Osteoblast (primary cell): ENCODE measurements around the gene FANCD2OS. TPM values are rescaled to one million over a fixed set of nuclear protein-coding genes. Genes with fewer than 3 reads are reported as not detected.

Experiments used
- DNase-seq: peaks from one replicate; pipeline ENCODE4 v3.0.0; 2011; ENCODE audit warnings: low spot score, mixed read lengths; ENCODE audit not compliant: insufficient read length; ENCODE audit errors: missing footprints
- H2AFZ ChIP-seq: 2 replicates; pipeline ENCODE4 v1.6.0; 2011; ENCODE audit warnings: mild to moderate bottlenecking, low read length
- H3K27ac ChIP-seq: 2 replicates; pipeline ENCODE4 v1.5.1; 2011; ENCODE audit warnings: mild to moderate bottlenecking, low read depth, low read length, moderate library complexity
- H3K27me3 ChIP-seq: 2 replicates; pipeline ENCODE4 v1.6.0; 2012; ENCODE audit warnings: mild to moderate bottlenecking, control low read depth, inconsistent platforms, low read length, moderate library complexity; ENCODE audit not compliant: insufficient read depth
- H3K36me3 ChIP-seq: 2 replicates; pipeline ENCODE4 v1.5.1; 2011; ENCODE audit warnings: mild to moderate bottlenecking, low read length, control low read depth, moderate library complexity; ENCODE audit not compliant: insufficient read depth
- H3K4me1 ChIP-seq: 2 replicates; pipeline ENCODE4 v1.5.1; 2011; ENCODE audit warnings: mild to moderate bottlenecking, low read length, control low read depth, moderate library complexity; ENCODE audit not compliant: insufficient read depth
- H3K4me2 ChIP-seq: 2 replicates; pipeline ENCODE4 v1.6.0; 2011; ENCODE audit warnings: mild to moderate bottlenecking, low read length; ENCODE audit not compliant: insufficient read depth
- H3K4me3 ChIP-seq: fragments of 200-600 bp; sonication (generic); 3 replicates; pipeline ENCODE4 v1.5.1; 2012; ENCODE audit warnings: mild to moderate bottlenecking, low read length, inconsistent platforms; ENCODE audit not compliant: insufficient read depth
- H3K79me2 ChIP-seq: 2 replicates; pipeline ENCODE4 v1.6.0; 2012; ENCODE audit warnings: mild to moderate bottlenecking, low read length, control low read depth, inconsistent platforms; ENCODE audit not compliant: insufficient read depth
- H3K9me3 ChIP-seq: 2 replicates; pipeline ENCODE4 v1.5.1; 2011; ENCODE audit warnings: low read depth, low read length, control low read depth
- H4K20me1 ChIP-seq: 2 replicates; pipeline ENCODE4 v1.6.0; 2012; ENCODE audit warnings: mild to moderate bottlenecking, low read length, control low read depth; ENCODE audit not compliant: insufficient read depth
- total RNA-seq: library from RNA; depleted of rRNA; stranded (reverse); fragments of >200 nt; gene quantifications from 2 replicates; pipeline ENCODE4 v1.2.3, GENCODE V29; 2012
- TF ChIP-seq, protein P1 (sequence below): IDR thresholded peaks from 2 replicates; pipeline ENCODE4 v1.5.1; 2011; ENCODE audit warnings: mild to moderate bottlenecking, low read depth, low read length, moderate library complexity; ENCODE audit errors: extremely low read depth

FANCD2OS gene
- total RNA-seq, 1 donor, result not detected

DNA sequence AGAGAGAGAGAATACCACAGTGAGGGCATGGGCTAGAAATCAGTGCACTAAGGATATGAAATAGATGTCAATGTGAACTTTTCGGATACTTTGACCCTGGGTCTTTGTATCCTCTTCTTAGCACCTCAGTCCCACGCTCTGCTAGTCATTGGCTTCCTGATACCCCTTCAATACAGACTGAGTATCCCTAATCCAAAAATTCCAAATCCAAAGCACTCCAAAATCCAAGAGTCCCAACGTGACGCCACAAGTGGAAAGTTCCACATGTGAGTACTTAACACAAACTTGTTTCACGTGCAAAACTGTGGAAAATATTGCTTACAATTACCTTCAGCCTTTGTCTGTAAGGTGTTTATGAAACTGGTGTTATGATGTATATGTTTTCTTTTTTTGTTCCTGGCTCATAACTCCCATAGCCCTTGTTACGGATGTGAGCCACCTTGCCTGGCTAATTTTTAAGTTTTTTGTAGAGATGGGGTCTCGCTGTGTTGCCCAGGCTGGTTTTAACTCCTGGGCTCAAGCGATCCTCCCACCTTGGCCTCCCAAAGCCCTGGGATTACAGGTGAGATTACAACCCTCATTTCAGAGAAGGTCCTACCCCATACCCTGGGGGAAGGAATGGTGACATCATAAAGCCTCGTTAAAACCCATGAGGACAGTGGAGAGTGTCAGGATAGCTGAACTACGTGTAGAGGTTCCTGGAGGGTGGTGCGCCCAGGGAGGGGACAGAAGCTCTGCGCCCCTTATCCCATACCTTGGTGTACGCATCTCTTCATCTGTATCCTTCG is 46.5 kb upstream of the FANCD2OS start:
- H3K4me1 ChIP-seq, result no peaks in the 10 kb centered on the region
- no peak overlapping the region for H2AFZ ChIP-seq
- peaks cover 2% of the 10 kb centered on the region for H3K79me2 ChIP-seq
- no peaks in the 10 kb centered on the region for H3K27me3 ChIP-seq
- TF ChIP-seq, protein P1, sequence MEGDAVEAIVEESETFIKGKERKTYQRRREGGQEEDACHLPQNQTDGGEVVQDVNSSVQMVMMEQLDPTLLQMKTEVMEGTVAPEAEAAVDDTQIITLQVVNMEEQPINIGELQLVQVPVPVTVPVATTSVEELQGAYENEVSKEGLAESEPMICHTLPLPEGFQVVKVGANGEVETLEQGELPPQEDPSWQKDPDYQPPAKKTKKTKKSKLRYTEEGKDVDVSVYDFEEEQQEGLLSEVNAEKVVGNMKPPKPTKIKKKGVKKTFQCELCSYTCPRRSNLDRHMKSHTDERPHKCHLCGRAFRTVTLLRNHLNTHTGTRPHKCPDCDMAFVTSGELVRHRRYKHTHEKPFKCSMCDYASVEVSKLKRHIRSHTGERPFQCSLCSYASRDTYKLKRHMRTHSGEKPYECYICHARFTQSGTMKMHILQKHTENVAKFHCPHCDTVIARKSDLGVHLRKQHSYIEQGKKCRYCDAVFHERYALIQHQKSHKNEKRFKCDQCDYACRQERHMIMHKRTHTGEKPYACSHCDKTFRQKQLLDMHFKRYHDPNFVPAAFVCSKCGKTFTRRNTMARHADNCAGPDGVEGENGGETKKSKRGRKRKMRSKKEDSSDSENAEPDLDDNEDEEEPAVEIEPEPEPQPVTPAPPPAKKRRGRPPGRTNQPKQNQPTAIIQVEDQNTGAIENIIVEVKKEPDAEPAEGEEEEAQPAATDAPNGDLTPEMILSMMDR, result no peak
- no peak for DNase-seq
- H3K27ac ChIP-seq, result no peak overlapping the region
- H3K4me3 ChIP-seq, result no peak overlapping the region
- no peak overlapping the region for H3K4me2 ChIP-seq
- H4K20me1 ChIP-seq, result peaks cover 6% of the 10 kb centered on the region
- peaks cover 34% of the 10 kb centered on the region for H3K36me3 ChIP-seq
- no peaks in the 10 kb centered on the region for H3K9me3 ChIP-seq

DNA sequence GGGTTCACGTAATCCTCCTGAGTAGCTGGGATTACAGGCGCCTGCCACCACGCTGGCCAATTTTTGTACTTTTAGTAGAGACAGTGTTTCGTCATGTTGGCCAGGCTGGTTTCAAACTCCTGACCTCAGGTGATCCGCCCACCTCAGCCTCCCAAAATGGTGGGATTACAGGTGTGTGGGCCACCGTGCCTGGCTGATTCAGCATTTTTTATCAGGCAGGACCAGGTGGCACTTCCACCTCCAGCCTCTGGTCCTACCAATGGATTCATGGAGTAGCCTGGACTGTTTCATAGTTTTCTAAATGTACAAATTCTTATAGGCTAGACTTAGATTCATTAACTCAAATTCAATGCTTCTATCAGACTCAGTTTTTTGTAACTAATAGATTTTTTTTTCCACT is 42.9 kb upstream of the FANCD2OS start:
- H3K27me3 ChIP-seq, result no peaks in the 10 kb centered on the region
- H3K4me2 ChIP-seq, result no peak overlapping the region
- peaks cover 13% of the 10 kb centered on the region for H4K20me1 ChIP-seq
- peaks cover 22% of the 10 kb centered on the region for H3K79me2 ChIP-seq
- H3K36me3 ChIP-seq, result peaks cover 53% of the 10 kb centered on the region
- H3K4me1 ChIP-seq, result no peaks in the 10 kb centered on the region
- no peak for DNase-seq
- TF ChIP-seq, protein P1, result no peak
- H3K27ac ChIP-seq, result no peak overlapping the region
- no peak overlapping the region for H3K4me3 ChIP-seq
- no peak overlapping the region for H2AFZ ChIP-seq
- H3K9me3 ChIP-seq, result no peaks in the 10 kb centered on the region

DNA sequence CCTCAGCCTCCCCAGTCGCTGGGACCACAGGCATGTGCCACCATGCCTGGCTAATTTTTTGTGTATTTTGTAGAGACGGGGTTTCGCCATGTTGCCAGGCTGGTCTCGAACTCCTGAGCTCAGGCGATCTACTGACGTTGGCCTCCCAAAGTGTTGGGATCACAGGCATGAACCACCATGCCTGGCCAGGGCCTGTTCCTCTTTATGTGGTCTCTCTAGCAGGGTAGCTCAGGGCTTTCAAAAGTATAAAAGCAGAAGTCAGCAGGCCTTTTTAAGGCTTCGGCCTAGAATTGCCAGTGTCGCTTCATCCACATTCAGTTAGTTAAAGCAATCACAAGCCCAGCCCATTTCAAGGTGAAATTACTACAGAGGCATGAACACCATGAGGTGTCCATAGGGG is 41.2 kb upstream of the FANCD2OS start:
- Histone ChIP-seq H2AFZ (no peak overlapping the region), H3K4me3 (no peak overlapping the region), H3K36me3 (peaks cover 55% of the 10 kb centered on the region), H3K27ac (no peak overlapping the region), H4K20me1 (peaks cover 19% of the 10 kb centered on the region), H3K4me1 (no peaks in the 10 kb centered on the region), H3K4me2 (no peak overlapping the region), H3K79me2 (peaks cover 38% of the 10 kb centered on the region), H3K27me3 (no peaks in the 10 kb centered on the region), H3K9me3 (no peaks in the 10 kb centered on the region)
- DNase-seq, result no peak
- TF ChIP-seq, protein P1, result no peak

DNA sequence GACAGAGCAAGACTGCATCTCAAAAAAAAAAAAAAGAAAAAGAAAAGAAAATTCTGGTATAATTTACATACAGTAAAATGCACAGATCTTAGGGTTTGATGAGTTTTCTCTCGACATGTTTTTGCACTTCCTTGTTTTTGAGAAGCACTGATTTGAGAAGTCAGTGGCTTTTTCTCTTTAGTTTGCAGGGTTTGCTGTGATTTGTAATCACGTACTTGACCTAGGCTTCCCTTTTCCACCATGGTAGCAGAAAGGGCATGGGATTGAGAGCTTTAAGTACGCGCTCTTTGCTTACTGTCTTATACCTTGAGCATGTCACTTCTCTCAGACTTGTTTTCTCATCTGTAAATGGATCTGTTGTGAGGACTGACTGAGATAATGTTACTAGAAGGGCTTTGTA is 37.6 kb upstream of the FANCD2OS start:
- H3K27me3 ChIP-seq, result no peaks in the 10 kb centered on the region
- peaks cover 28% of the 10 kb centered on the region for H4K20me1 ChIP-seq
- H3K79me2 ChIP-seq, result peaks cover 60% of the 10 kb centered on the region
- TF ChIP-seq, protein P1, result no peak
- no peaks in the 10 kb centered on the region for H3K9me3 ChIP-seq
- H3K4me1 ChIP-seq, result peaks cover 12% of the 10 kb centered on the region
- no peak overlapping the region for H2AFZ ChIP-seq
- H3K36me3 ChIP-seq, result peaks cover 40% of the 10 kb centered on the region
- no peak overlapping the region for H3K27ac ChIP-seq
- no peak overlapping the region for H3K4me2 ChIP-seq
- H3K4me3 ChIP-seq, result no peak overlapping the region
- no peak for DNase-seq
